Kidney epithelial cell (primary cell): ENCODE measurements around the gene SNX12. TPM values are rescaled to one million over a fixed set of nuclear protein-coding genes. Genes with fewer than 3 reads are reported as not detected.

Source experiments
- DNase-seq: peaks from one replicate; pipeline ENCODE4 v3.0.0-alpha.2; 2010; ENCODE audit warnings: low read depth
- H3K27me3 ChIP-seq: 2 replicates; pipeline ENCODE4 v1.6.0; 2011; ENCODE audit warnings: low read length; ENCODE audit not compliant: control insufficient read depth, insufficient read depth
- H3K36me3 ChIP-seq: 2 replicates; pipeline ENCODE4 v1.5.1; 2011; ENCODE audit warnings: low read length; ENCODE audit not compliant: control insufficient read depth, insufficient read depth
- H3K4me3 ChIP-seq: 2 replicates; pipeline ENCODE4 v1.5.1; 2011; ENCODE audit warnings: low read depth, mild to moderate bottlenecking, control low read depth, low read length
- CTCF ChIP-seq: IDR thresholded peaks from 2 replicates; pipeline ENCODE4 v1.5.1; 2011; ENCODE audit warnings: mild to moderate bottlenecking, moderate library complexity, low read length, control low read depth, inconsistent platforms; ENCODE audit not compliant: insufficient read depth, poor library complexity, severe bottlenecking
- total RNA-seq: library from RNA; depleted of rRNA; stranded (reverse); fragments of >200 nt; gene quantifications from 2 replicates; pipeline ENCODE4 v1.2.3, GENCODE V29; 2015

Gene SNX12
- total RNA-seq, 1 donor from 2014 or later = 95.8 TPM

DNA sequence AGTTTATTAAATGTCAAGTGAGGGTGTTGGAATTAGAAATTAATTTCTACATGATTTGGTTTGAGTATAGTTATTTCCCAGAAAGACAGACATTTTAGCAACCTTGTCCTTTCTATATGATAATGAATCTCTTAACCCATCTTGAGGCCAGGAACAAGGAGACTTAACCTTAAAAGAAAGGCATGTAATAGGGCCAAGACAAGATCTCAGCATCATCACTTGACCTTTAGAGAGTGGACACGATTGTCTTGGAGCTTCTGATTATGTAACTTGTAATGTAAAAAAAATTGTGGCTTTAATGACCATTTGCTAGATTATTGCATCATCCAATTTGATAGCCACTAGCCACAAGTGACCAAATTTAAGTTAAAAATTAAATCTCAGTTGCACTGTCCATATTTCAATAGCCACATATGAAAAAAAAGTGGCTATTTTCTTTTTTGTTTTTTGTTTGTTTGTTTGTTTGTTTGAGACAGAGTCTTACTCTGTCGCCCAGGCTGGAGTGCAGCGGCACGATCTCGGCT lies 14.1 kb upstream of the SNX12 start:
- DNase-seq = no peak
- no peaks in the 10 kb centered on the region for H3K27me3 ChIP-seq
- no peak for TF ChIP-seq CTCF
- H3K36me3 ChIP-seq = no peaks in the 10 kb centered on the region
- no peak overlapping the region for H3K4me3 ChIP-seq

- Histone ChIP-seq H3K36me3 (no peaks in the 10 kb centered on the region), H3K4me3 (no peak overlapping the region), H3K27me3 (no peaks in the 10 kb centered on the region)
- TF ChIP-seq CTCF = no peak
- DNase-seq = no peak
These were observed 13.4 kb upstream of the SNX12 start for GRCh38 chrX:71081330-71082123.

- no peak for TF ChIP-seq CTCF
- Histone ChIP-seq H3K4me3 (no peak overlapping the region), H3K27me3 (no peaks in the 10 kb centered on the region), H3K36me3 (no peaks in the 10 kb centered on the region)
- no peak for DNase-seq
These were observed 2.4 kb upstream of the SNX12 start for GRCh38 chrX:71070531-71070930.

DNA sequence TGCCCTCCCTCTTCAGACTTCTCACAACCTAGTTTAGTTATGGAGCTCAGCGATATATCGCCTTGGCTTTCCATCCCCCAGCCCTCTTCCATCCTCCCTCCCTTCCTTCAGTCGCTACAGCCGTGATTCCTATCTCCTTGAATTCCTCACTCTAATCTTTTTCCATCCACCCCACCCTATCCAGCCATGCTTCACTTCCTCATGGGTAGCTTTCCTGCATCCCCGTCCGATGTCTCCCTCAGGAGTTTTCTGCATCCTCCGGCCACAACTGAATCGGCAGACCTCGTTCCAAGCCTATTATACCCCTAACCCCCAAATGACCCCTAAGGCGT lies 456 bp downstream of the SNX12 start:
- no peak for TF ChIP-seq CTCF
- H3K27me3 ChIP-seq = no peaks in the 10 kb centered on the region
- peak overlapping the region; percentile 73 for H3K4me3 ChIP-seq
- H3K36me3 ChIP-seq = no peaks in the 10 kb centered on the region
- DNase-seq = no peak

GRCh38 chrX:71067089-71067488 lies 1.0 kb downstream of the SNX12 start:
- no peak for DNase-seq
- Histone ChIP-seq H3K36me3 (no peaks in the 10 kb centered on the region), H3K27me3 (no peaks in the 10 kb centered on the region), H3K4me3 (peak overlapping the region; percentile 73)
- TF ChIP-seq CTCF = no peak

DNA sequence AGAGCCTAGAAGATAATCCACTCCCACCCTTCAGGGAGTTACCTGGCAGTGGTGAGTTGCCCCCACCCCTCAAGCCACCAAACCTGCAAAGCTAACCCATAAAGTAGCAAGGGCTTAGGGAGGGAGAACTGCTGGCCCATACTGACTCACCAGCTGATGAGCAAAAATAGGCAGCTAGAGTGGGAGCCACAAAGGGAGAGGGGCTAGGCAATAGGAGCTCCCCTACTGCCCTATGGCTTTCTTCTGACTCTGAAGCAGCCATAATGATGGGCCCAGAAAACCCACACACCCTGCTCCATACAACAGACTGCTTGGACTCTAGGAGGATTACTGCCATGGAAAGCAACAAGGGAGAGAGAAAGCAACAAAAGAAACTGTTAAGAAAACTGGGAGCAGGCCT lies 8.0 kb downstream of the SNX12 start:
- DNase-seq = no peak
- no peaks in the 10 kb centered on the region for H3K27me3 ChIP-seq
- H3K36me3 ChIP-seq = no peaks in the 10 kb centered on the region
- H3K4me3 ChIP-seq = no peak overlapping the region
- no peak for TF ChIP-seq CTCF
